Thyroid gland (tissue), 4 donors: Measurements from ENCODE around the gene RALGDS. TPM values are rescaled to one million over a fixed set of nuclear protein-coding genes. Genes with fewer than 3 reads are reported as not detected.

Source experiments
- DNase-seq, 2 donors: peaks; one replicate each; pipeline ENCODE4 v3.0.0-alpha.2; 2019
- H3K27ac ChIP-seq, 3 donors: fragments of 200-600 bp; sonication (generic); 1 replicate in 2 of 3; 2 replicates in 1 of 3; pipeline ENCODE4 v1.5.1; 2016 to 2019; ENCODE audit warnings: mild to moderate bottlenecking in 1 of 3, moderate library complexity in 1 of 3
- H3K27me3 ChIP-seq: fragments of 200-600 bp; sonication (generic); one replicate; pipeline ENCODE4 v1.5.1; 2019
- H3K36me3 ChIP-seq, 2 donors: fragments of 200-600 bp; sonication (generic); one replicate each; pipeline ENCODE4 v1.5.1; 2016 to 2019
- H3K4me1 ChIP-seq, 2 donors: fragments of 200-600 bp; sonication (generic); one replicate each; pipeline ENCODE4 v1.5.1; 2017 to 2019
- H3K4me3 ChIP-seq, 3 donors: fragments of 200-600 bp; sonication (generic); replicated peaks in 1 of 3; 1 replicate in 2 of 3; 2 replicates in 1 of 3; pipeline ENCODE4 v1.5.1; 2016; ENCODE audit warnings: mild to moderate bottlenecking in 1 of 3
- H3K9me3 ChIP-seq: fragments of 200-600 bp; sonication (generic); one replicate; pipeline ENCODE4 v1.5.1; 2017
- CTCF ChIP-seq, 6 experiments: fragments of 200-600 bp in 3 of 6; fragments of 450-650 bp in 3 of 6; sonication (generic) in 3 of 6; IDR thresholded peaks; one replicate each; pipeline ENCODE4 v1.5.1; 2016 to 2019; ENCODE audit warnings: antibody characterized with exemption in 6 of 6, mild to moderate bottlenecking in 2 of 6, inconsistent platforms in 1 of 6, moderate library complexity in 1 of 6
- POLR2A ChIP-seq, 2 donors: fragments of 450-650 bp; IDR thresholded peaks; one replicate each; pipeline ENCODE4 v1.6.1; 2017; ENCODE audit warnings: antibody characterized with exemption in 2 of 2, mild to moderate bottlenecking in 2 of 2, moderate library complexity in 1 of 2
- WGBS, 2 donors: methylation state at CpG; one replicate each; pipeline ENCODE4 v1.1.5; 2017; 5-methylcytosine and 5-hydroxymethylcytosine counted together
- intact Hi-C: fragments of 100-400 bp; cut with DNase I; formaldehyde crosslinking; loops from one replicate; pipeline ENCODE4 v1.15.1; 2023
- total RNA-seq, 4 donors: library from RNA; depleted of rRNA; stranded (reverse); fragments of >200 nt; gene quantifications; one replicate each; pipeline ENCODE4 v1.2.3, GENCODE V29; 2016

The RALGDS gene
- total RNA-seq, 4 donors from 2014 or later, result 32.2 to 55.3 (median 43.5) TPM

DNA sequence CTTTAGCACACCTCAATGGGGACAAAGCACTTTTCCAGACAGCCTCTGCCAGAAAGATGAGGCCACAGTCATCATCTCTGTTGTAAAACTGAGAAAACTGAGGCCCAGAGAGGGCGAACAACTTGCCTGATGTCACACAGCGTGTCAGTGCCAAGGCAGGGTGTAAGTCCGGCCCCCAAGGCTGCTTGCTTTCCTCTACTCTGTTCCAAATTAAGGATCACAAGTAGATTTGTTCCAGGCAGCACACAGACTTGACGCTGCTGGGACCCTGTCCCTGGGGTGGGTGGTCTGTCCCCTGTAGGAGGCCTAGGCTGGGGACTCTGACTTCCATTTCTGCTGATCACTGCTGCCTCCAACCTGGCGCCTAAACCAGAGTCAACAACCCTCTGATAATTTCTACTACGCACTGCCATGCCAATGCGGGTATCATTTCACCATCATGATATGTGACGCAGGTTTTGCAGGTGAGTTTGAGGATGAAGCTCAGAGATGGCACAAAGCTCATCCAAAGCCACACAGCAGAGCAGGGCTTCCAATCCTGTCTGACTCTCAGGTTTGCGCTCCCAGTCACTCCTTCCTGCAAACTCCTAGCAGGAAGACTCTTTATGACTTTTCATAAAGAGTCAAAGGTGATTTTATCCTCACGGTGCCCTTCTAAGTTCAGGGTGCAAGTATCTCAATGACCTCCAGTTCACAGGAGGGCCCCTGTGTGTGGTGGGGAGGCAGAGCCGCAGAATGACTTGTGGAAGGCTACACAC is 13.5 kb upstream of the RALGDS start:
- Histone ChIP-seq H3K9me3 (no peaks in the 10 kb centered on the region), H3K4me1 (peaks cover 54 to 82% of the 10 kb centered on the region in 2 donors), H3K27me3 (no peaks in the 10 kb centered on the region), H3K27ac (peak overlapping the region; percentile 75 to 92 (median 83)), H3K36me3 (no peaks in the 10 kb centered on the region), H3K4me3 (no peak overlapping the region)
- TF ChIP-seq CTCF (IDR thresholded peaks at IDR 0.05) (no peak), POLR2A (IDR thresholded peaks at IDR 0.05) (no peak)
- DNase-seq, result no peak
- whole genome bisulfite sequencing, 2 donors, result 70 to 82% methylated on average over 10 to 11 of the region's 11 CpGs
- intact Hi-C loops, result no loop called here

- Histone ChIP-seq H3K4me3 (no peak overlapping the region), H3K9me3 (no peaks in the 10 kb centered on the region), H3K36me3 (no peaks in the 10 kb centered on the region), H3K27ac (peak overlapping the region; percentile 75 to 92 (median 83)), H3K27me3 (no peaks in the 10 kb centered on the region), H3K4me1 (peaks cover 61 to 85% of the 10 kb centered on the region in 2 donors)
- intact Hi-C loops, result no loop called here
- DNase-seq, result peak; percentile 80 to 93
- TF ChIP-seq POLR2A (IDR thresholded peaks at IDR 0.05) (peak in 1 of 2 donors; percentile 31), CTCF (IDR thresholded peaks at IDR 0.05) (no peak)
- WGBS, 2 donors, result 48 to 51% methylated on average over 13 to 18 of the region's 21 CpGs
Measured at GRCh38 chr9:133133681-133134387, 12.8 kb upstream of the RALGDS start.

DNA sequence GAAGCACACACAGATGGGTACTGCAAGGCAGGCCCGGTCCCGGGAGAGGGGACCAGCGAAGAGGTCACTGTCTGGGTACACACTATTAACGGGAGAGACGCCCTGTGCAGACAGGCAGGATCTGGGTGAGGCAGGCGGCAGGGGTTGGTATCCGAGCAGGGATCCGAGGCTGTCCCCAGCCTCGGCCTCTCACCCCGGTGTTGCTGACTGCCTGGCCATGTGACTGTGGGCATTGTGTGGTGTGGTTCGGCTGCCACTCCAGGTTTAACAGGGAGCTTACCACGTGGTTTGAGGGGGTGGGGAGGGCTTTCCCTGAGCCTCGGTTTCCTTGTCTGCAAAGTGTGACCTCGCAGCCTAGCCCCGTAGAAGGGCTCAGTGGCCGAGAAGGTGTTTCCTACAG is 11.1 kb upstream of the RALGDS start:
- no peaks in the 10 kb centered on the region for H3K36me3 ChIP-seq
- intact Hi-C loops, result no loop called here
- no peak overlapping the region for H3K4me3 ChIP-seq
- peak overlapping the region in 1 of 3 donors; percentile 8 for H3K27ac ChIP-seq
- no peaks in the 10 kb centered on the region for H3K9me3 ChIP-seq
- H3K4me1 ChIP-seq, result peaks cover 65 to 87% of the 10 kb centered on the region in 2 donors
- H3K27me3 ChIP-seq, result no peaks in the 10 kb centered on the region
- no peak for TF ChIP-seq CTCF (IDR thresholded peaks at IDR 0.05)
- no peak for TF ChIP-seq POLR2A (IDR thresholded peaks at IDR 0.05)
- DNase-seq, result no peak
- WGBS, 2 donors, result 93 to 94% methylated on average over 11 to 16 of the region's 16 CpGs

GRCh38 chr9:133131506-133131905 is 10.5 kb upstream of the RALGDS start:
- Histone ChIP-seq H3K27me3 (no peaks in the 10 kb centered on the region), H3K4me3 (no peak overlapping the region), H3K27ac (peak overlapping the region in 2 of 3 donors; percentile 8 to 34), H3K4me1 (peaks cover 71 to 88% of the 10 kb centered on the region in 2 donors), H3K36me3 (no peaks in the 10 kb centered on the region), H3K9me3 (no peaks in the 10 kb centered on the region)
- no peak for DNase-seq
- 94 to 98% methylated on average over 5 of the region's 5 CpGs for WGBS, 2 donors
- intact Hi-C loops, result no loop called here
- TF ChIP-seq CTCF (IDR thresholded peaks at IDR 0.05) (no peak), POLR2A (IDR thresholded peaks at IDR 0.05) (no peak)
